Measurements from ENCODE around the gene LTBP1.
"Not testable (repeated sequence)": the region's sequence is repeated elsewhere in the genome, so short reads cannot be mapped to it uniquely, and the experiment has no call there.

Gene LTBP1

GRCh38 chr2:33226546-33226945, 279.8 kb downstream of the LTBP1 start:
- H3K36me3 Mint-ChIP-seq (ENCODE audit: low read depth), result no peaks in the 10 kb centered on the region
- peaks cover 16% of the 10 kb centered on the region for H3K27me3 Mint-ChIP-seq (ENCODE audit: low read depth)
- no peak overlapping the region for H3K4me3 Mint-ChIP-seq
- H3K9me3 Mint-ChIP-seq, result peaks cover 4% of the 10 kb centered on the region
- no peak overlapping the region for H3K27ac Mint-ChIP-seq
- no peaks in the 10 kb centered on the region for H3K4me1 Mint-ChIP-seq (ENCODE audit: low read depth)
- DNase-seq (ENCODE audit: low spot score), result no peak

GRCh38 chr2:33229646-33230045, 282.9 kb downstream of the LTBP1 start:
- Mint-ChIP-seq H3K9me3 (peaks cover 4% of the 10 kb centered on the region), H3K27ac (no peak overlapping the region), H3K4me1 (ENCODE audit: low read depth) (no peaks in the 10 kb centered on the region), H3K4me3 (no peak overlapping the region), H3K36me3 (ENCODE audit: low read depth) (no peaks in the 10 kb centered on the region), H3K27me3 (ENCODE audit: low read depth) (peaks cover 27% of the 10 kb centered on the region)
- DNase-seq (ENCODE audit: low spot score), result no peak

- DNase-seq (ENCODE audit: low spot score), result no peak
- H3K4me3 Mint-ChIP-seq, result no peak overlapping the region
- no peak overlapping the region for H3K27ac Mint-ChIP-seq
- H3K9me3 Mint-ChIP-seq, result peaks cover 4% of the 10 kb centered on the region
- H3K27me3 Mint-ChIP-seq (ENCODE audit: low read depth), result peaks cover 30% of the 10 kb centered on the region
- H3K36me3 Mint-ChIP-seq (ENCODE audit: low read depth), result no peaks in the 10 kb centered on the region
- no peaks in the 10 kb centered on the region for H3K4me1 Mint-ChIP-seq (ENCODE audit: low read depth)
These were observed 283.4 kb downstream of the LTBP1 start for GRCh38 chr2:33230195-33230594.

- no peaks in the 10 kb centered on the region for H3K4me1 Mint-ChIP-seq (ENCODE audit: low read depth)
- no peaks in the 10 kb centered on the region for H3K36me3 Mint-ChIP-seq (ENCODE audit: low read depth)
- no peak overlapping the region for H3K27ac Mint-ChIP-seq
- H3K9me3 Mint-ChIP-seq, result peaks cover under 1% of the 10 kb centered on the region
- DNase-seq (ENCODE audit: low spot score), result no peak
- no peak overlapping the region for H3K4me3 Mint-ChIP-seq
- peaks cover 29% of the 10 kb centered on the region for H3K27me3 Mint-ChIP-seq (ENCODE audit: low read depth)
These were observed 284.1 kb downstream of the LTBP1 start for GRCh38 chr2:33230842-33231241.

GRCh38 chr2:33235559-33235958, 288.8 kb downstream of the LTBP1 start:
- H3K27ac Mint-ChIP-seq, result not testable (repeated sequence)

GRCh38 chr2:33236482-33237385, 290.0 kb downstream of the LTBP1 start:
- H3K9me3 Mint-ChIP-seq, result no peaks in the 10 kb centered on the region
- peaks cover 23% of the 10 kb centered on the region for H3K27me3 Mint-ChIP-seq (ENCODE audit: low read depth)

More at GRCh38 chr2:33235559-33235958, 288.8 kb downstream of the LTBP1 start:
- not testable (repeated sequence) for H3K9me3 Mint-ChIP-seq; H3K4me3 Mint-ChIP-seq; DNase-seq (ENCODE audit: low spot score); H3K36me3 Mint-ChIP-seq (ENCODE audit: low read depth); H3K4me1 Mint-ChIP-seq (ENCODE audit: low read depth)
- peaks cover 23% of the 10 kb centered on the region for H3K27me3 Mint-ChIP-seq (ENCODE audit: low read depth)

GRCh38 chr2:33238111-33238510, 291.4 kb downstream of the LTBP1 start:
- Mint-ChIP-seq H3K4me1 (ENCODE audit: low read depth) (no peaks in the 10 kb centered on the region), H3K36me3 (ENCODE audit: low read depth) (no peaks in the 10 kb centered on the region), H3K4me3 (no peak overlapping the region), H3K27ac (no peak overlapping the region), H3K27me3 (ENCODE audit: low read depth) (peaks cover 13% of the 10 kb centered on the region), H3K9me3 (no peaks in the 10 kb centered on the region)
- DNase-seq (ENCODE audit: low spot score), result no peak

More at GRCh38 chr2:33236482-33237385, 290.0 kb downstream of the LTBP1 start:
- H3K4me1 Mint-ChIP-seq (ENCODE audit: low read depth), result no peaks in the 10 kb centered on the region
- H3K36me3 Mint-ChIP-seq (ENCODE audit: low read depth), result no peaks in the 10 kb centered on the region
- DNase-seq (ENCODE audit: low spot score), result no peak
- H3K27ac Mint-ChIP-seq, result no peak overlapping the region
- H3K4me3 Mint-ChIP-seq, result no peak overlapping the region

GRCh38 chr2:33240178-33240577, 293.4 kb downstream of the LTBP1 start:
- H3K36me3 Mint-ChIP-seq (ENCODE audit: low read depth), result no peaks in the 10 kb centered on the region
- no peak for DNase-seq (ENCODE audit: low spot score)
- no peaks in the 10 kb centered on the region for H3K4me1 Mint-ChIP-seq (ENCODE audit: low read depth)
- H3K9me3 Mint-ChIP-seq, result no peaks in the 10 kb centered on the region
- H3K4me3 Mint-ChIP-seq, result no peak overlapping the region
- H3K27ac Mint-ChIP-seq, result no peak overlapping the region
- H3K27me3 Mint-ChIP-seq (ENCODE audit: low read depth), result peaks cover 2% of the 10 kb centered on the region

GRCh38 chr2:33241072-33241471, 294.3 kb downstream of the LTBP1 start:
- Mint-ChIP-seq H3K4me1 (ENCODE audit: low read depth) (no peaks in the 10 kb centered on the region), H3K36me3 (ENCODE audit: low read depth) (no peaks in the 10 kb centered on the region), H3K27me3 (ENCODE audit: low read depth) (peaks cover 2% of the 10 kb centered on the region), H3K27ac (no peak overlapping the region), H3K4me3 (no peak overlapping the region), H3K9me3 (no peaks in the 10 kb centered on the region)
- no peak for DNase-seq (ENCODE audit: low spot score)

- no peak overlapping the region for H3K4me3 Mint-ChIP-seq
- DNase-seq (ENCODE audit: low spot score), result no peak
These were observed 294.8 kb downstream of the LTBP1 start for GRCh38 chr2:33241581-33241980.

GRCh38 chr2:33242845-33243244, 296.1 kb downstream of the LTBP1 start:
- Mint-ChIP-seq H3K27ac (no peak overlapping the region), H3K36me3 (ENCODE audit: low read depth) (no peaks in the 10 kb centered on the region), H3K9me3 (no peaks in the 10 kb centered on the region), H3K27me3 (ENCODE audit: low read depth) (no peaks in the 10 kb centered on the region), H3K4me1 (ENCODE audit: low read depth) (no peaks in the 10 kb centered on the region), H3K4me3 (no peak overlapping the region)
- no peak for DNase-seq (ENCODE audit: low spot score)

More at GRCh38 chr2:33241581-33241980, 294.8 kb downstream of the LTBP1 start:
- no peaks in the 10 kb centered on the region for H3K4me1 Mint-ChIP-seq (ENCODE audit: low read depth)
- H3K9me3 Mint-ChIP-seq, result no peaks in the 10 kb centered on the region
- H3K27ac Mint-ChIP-seq, result no peak overlapping the region
- no peaks in the 10 kb centered on the region for H3K36me3 Mint-ChIP-seq (ENCODE audit: low read depth)
- H3K27me3 Mint-ChIP-seq (ENCODE audit: low read depth), result peaks cover 2% of the 10 kb centered on the region

- Mint-ChIP-seq H3K9me3 (no peaks in the 10 kb centered on the region), H3K36me3 (ENCODE audit: low read depth) (no peaks in the 10 kb centered on the region), H3K27me3 (ENCODE audit: low read depth) (peaks cover 2% of the 10 kb centered on the region), H3K4me3 (no peak overlapping the region), H3K27ac (no peak overlapping the region), H3K4me1 (ENCODE audit: low read depth) (peaks cover 1% of the 10 kb centered on the region)
- DNase-seq (ENCODE audit: low spot score), result no peak
These were observed 299.7 kb downstream of the LTBP1 start for GRCh38 chr2:33246432-33246831.

- DNase-seq (ENCODE audit: low spot score), result no peak
- Mint-ChIP-seq H3K4me3 (no peak overlapping the region), H3K27me3 (ENCODE audit: low read depth) (peaks cover 2% of the 10 kb centered on the region), H3K4me1 (ENCODE audit: low read depth) (peaks cover 1% of the 10 kb centered on the region), H3K9me3 (no peaks in the 10 kb centered on the region), H3K27ac (no peak overlapping the region), H3K36me3 (ENCODE audit: low read depth) (no peaks in the 10 kb centered on the region)
These were observed 300.6 kb downstream of the LTBP1 start for GRCh38 chr2:33247365-33247764.

- peaks cover 2% of the 10 kb centered on the region for H3K27me3 Mint-ChIP-seq (ENCODE audit: low read depth)
- H3K4me1 Mint-ChIP-seq (ENCODE audit: low read depth), result peaks cover 1% of the 10 kb centered on the region
- no peaks in the 10 kb centered on the region for H3K9me3 Mint-ChIP-seq
- DNase-seq (ENCODE audit: low spot score), result no peak
- H3K27ac Mint-ChIP-seq, result no peak overlapping the region
- H3K36me3 Mint-ChIP-seq (ENCODE audit: low read depth), result no peaks in the 10 kb centered on the region
- H3K4me3 Mint-ChIP-seq, result no peak overlapping the region
These were observed 303.8 kb downstream of the LTBP1 start for GRCh38 chr2:33250417-33251029.
